Body of pancreas (tissue), 4 donors: ENCODE measurements around the gene IFNGR2. TPM values are rescaled to one million over a fixed set of nuclear protein-coding genes. Genes with fewer than 3 reads are reported as not detected.

Experiments used
- ATAC-seq: fragments of 150-250 bp; one replicate; pipeline ENCODE4 v1.9.1; 2016
- DNase-seq, 4 donors: peaks; one replicate each; pipeline ENCODE4 v3.0.0-alpha.2; 2019
- H3K27ac ChIP-seq, 4 donors: fragments of 200-600 bp; sonication (generic); 1 replicate in 3 of 4; 2 replicates in 1 of 4; pipeline versions ENCODE4 v1.5.1 to v1.6.1; 2016 to 2019; ENCODE audit warnings: mild to moderate bottlenecking in 1 of 4, mixed read lengths in 1 of 4, moderate library complexity in 1 of 4
- H3K27me3 ChIP-seq, 2 donors: fragments of 200-600 bp; sonication (generic); one replicate each; pipeline ENCODE4 v1.6.0; 2016; ENCODE audit warnings: mild to moderate bottlenecking in 1 of 2
- H3K36me3 ChIP-seq, 2 donors: fragments of 200-600 bp; sonication (generic); replicated peaks in 1 of 2; 2 replicates each; pipeline ENCODE4 v1.5.1; 2016; ENCODE audit warnings: low read depth in 2 of 2; ENCODE audit not compliant: insufficient read depth in 1 of 2
- H3K4me1 ChIP-seq: fragments of 200-600 bp; sonication (generic); one replicate; pipeline ENCODE4 v1.6.0; 2016
- H3K4me3 ChIP-seq, 2 donors: fragments of 200-600 bp; sonication (generic); 1 replicate in 1 of 2; 2 replicates in 1 of 2; pipeline ENCODE4 v1.5.1; 2016 to 2019
- H3K9me3 ChIP-seq, 3 donors: fragments of 200-600 bp; sonication (generic); 1 replicate in 2 of 3; 2 replicates in 1 of 3; pipeline ENCODE4 v1.5.1; 2016
- CTCF ChIP-seq, 7 experiments: fragments of 450-650 bp in 4 of 7; fragments of 200-600 bp in 3 of 7; sonication (generic) in 3 of 7; IDR thresholded peaks; one replicate each; pipeline ENCODE4 v1.5.1; 2016 to 2019; ENCODE audit warnings: antibody characterized with exemption in 7 of 7
- POLR2A ChIP-seq, 3 donors: fragments of 450-650 bp; IDR thresholded peaks; one replicate each; pipeline ENCODE4 v1.6.1; 2016; ENCODE audit warnings: antibody characterized with exemption in 3 of 3, mild to moderate bottlenecking in 2 of 3
- WGBS, 2 donors: methylation state at CpG; one replicate each; pipeline ENCODE4 v1.1.5; 2017; 5-methylcytosine and 5-hydroxymethylcytosine counted together
- intact Hi-C: fragments of 100-400 bp; cut with DNase I; formaldehyde crosslinking; loops from one replicate; pipeline ENCODE4 v1.15.1; 2023
- total RNA-seq, 2 donors: library from RNA; depleted of rRNA; stranded (reverse); fragments of >200 nt; gene quantifications; one replicate each; pipeline ENCODE4 v1.1.0, GENCODE V29; 2016

IFNGR2 gene
- total RNA-seq, 2 donors from 2014 or later, result 30.4 to 32.3 TPM

DNA sequence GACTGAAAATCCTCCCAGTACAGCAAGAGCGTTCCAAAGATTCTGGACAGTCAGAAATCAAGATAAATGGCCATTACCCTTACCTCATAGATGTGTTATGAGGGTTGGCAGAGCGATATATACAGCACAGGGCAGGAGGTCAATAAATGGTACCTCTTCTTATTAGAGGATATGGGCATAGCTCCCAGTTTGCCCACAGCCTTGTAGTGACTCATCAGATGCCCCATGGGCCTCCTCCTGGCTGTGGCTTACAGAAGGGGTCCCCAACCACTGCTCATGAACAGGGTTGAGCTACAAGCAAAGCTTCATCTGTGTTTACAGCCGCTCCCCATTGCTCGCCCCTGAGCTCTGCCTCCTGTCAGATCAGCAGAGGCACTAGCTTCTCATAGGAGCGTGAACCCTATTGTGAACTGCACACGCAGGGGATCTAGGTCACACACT is 7.3 kb upstream of the IFNGR2 start:
- Histone ChIP-seq H3K9me3 (no peaks in the 10 kb centered on the region), H3K27ac (no peak overlapping the region), H3K27me3 (no peaks in the 10 kb centered on the region), H3K4me3 (no peak overlapping the region), H3K36me3 (no peaks in the 10 kb centered on the region), H3K4me1 (no peaks in the 10 kb centered on the region)
- TF ChIP-seq CTCF (IDR thresholded peaks at IDR 0.05), result no peak
- TF ChIP-seq POLR2A (IDR thresholded peaks at IDR 0.05), result no peak
- intact Hi-C loops, result no loop called here
- no peak for DNase-seq
- no peak for ATAC-seq
- 58 to 86% methylated on average over 4 to 6 of the region's 6 CpGs for WGBS, 2 donors

- H3K27me3 ChIP-seq, result no peaks in the 10 kb centered on the region
Measured at GRCh38 chr21:33396436-33396835, 6.8 kb upstream of the IFNGR2 start.

GRCh38 chr21:33396951-33397350 is 6.3 kb upstream of the IFNGR2 start:
- TF ChIP-seq POLR2A (IDR thresholded peaks at IDR 0.05) (no peak), CTCF (IDR thresholded peaks at IDR 0.05) (no peak)
- no peaks in the 10 kb centered on the region for H3K9me3 ChIP-seq
- H3K4me1 ChIP-seq, result no peaks in the 10 kb centered on the region
- intact Hi-C loops, result no loop called here
- H3K27me3 ChIP-seq, result no peaks in the 10 kb centered on the region
- no peak overlapping the region for H3K27ac ChIP-seq
- DNase-seq (no peak), ATAC-seq (no peak)
- no peaks in the 10 kb centered on the region for H3K36me3 ChIP-seq
- H3K4me3 ChIP-seq, result no peak overlapping the region
- WGBS, 2 donors, result 61 to 72% methylated on average over 5 of the region's 5 CpGs

More at GRCh38 chr21:33396436-33396835, 6.8 kb upstream of the IFNGR2 start:
- H3K27ac ChIP-seq, result no peak overlapping the region
- no peak for DNase-seq
- 81 to 86% methylated on average over 6 of the region's 6 CpGs for WGBS, 2 donors
- H3K4me3 ChIP-seq, result no peak overlapping the region
- no peaks in the 10 kb centered on the region for H3K4me1 ChIP-seq
- no peaks in the 10 kb centered on the region for H3K36me3 ChIP-seq
- ATAC-seq, result no peak
- intact Hi-C loops, result no loop called here
- no peaks in the 10 kb centered on the region for H3K9me3 ChIP-seq
- no peak for TF ChIP-seq CTCF (IDR thresholded peaks at IDR 0.05)
- TF ChIP-seq POLR2A (IDR thresholded peaks at IDR 0.05), result no peak

DNA sequence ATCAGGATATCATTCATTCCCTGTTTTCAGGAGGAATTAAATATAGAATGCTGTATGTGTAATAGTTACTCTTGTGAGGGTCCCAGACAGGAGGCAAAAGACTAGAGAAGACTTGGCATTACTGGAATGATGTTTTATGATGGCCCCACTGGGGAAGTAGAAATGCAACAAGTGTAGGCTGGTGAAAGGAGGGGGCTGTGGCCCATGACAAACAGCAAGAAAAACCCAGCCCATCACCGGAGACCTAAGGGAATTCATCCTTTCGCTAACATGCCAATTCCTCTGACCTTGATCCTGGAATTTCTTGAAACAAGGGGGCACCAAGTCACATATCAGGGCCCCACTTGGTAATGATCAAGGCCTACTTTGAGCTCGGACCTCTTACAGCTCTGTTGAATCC is 5.5 kb upstream of the IFNGR2 start:
- intact Hi-C loops, result no loop called here
- WGBS, 2 donors, result 78 to 87% methylated on average over 3 of the region's 3 CpGs
- ATAC-seq (no peak), DNase-seq (no peak)
- no peaks in the 10 kb centered on the region for H3K9me3 ChIP-seq
- no peak for TF ChIP-seq POLR2A (IDR thresholded peaks at IDR 0.05)
- no peak for TF ChIP-seq CTCF (IDR thresholded peaks at IDR 0.05)
- H3K4me1 ChIP-seq, result no peaks in the 10 kb centered on the region
- H3K4me3 ChIP-seq, result no peak overlapping the region
- H3K27ac ChIP-seq, result no peak overlapping the region
- no peaks in the 10 kb centered on the region for H3K36me3 ChIP-seq
- H3K27me3 ChIP-seq, result no peaks in the 10 kb centered on the region

GRCh38 chr21:33398361-33398760 is 4.9 kb upstream of the IFNGR2 start:
- TF ChIP-seq POLR2A (IDR thresholded peaks at IDR 0.05) (no peak), CTCF (IDR thresholded peaks at IDR 0.05) (no peak)
- no peaks in the 10 kb centered on the region for H3K9me3 ChIP-seq
- no peak for DNase-seq
- H3K27ac ChIP-seq, result no peak overlapping the region
- no peaks in the 10 kb centered on the region for H3K4me1 ChIP-seq
- no peaks in the 10 kb centered on the region for H3K36me3 ChIP-seq
- 79 to 85% methylated on average over 5 of the region's 5 CpGs for WGBS, 2 donors
- no peak for ATAC-seq
- no peak overlapping the region for H3K4me3 ChIP-seq
- intact Hi-C loops, result no loop called here
- H3K27me3 ChIP-seq, result no peaks in the 10 kb centered on the region
